ENCODE data around the gene FBXO45.

- TF ChIP-seq RCOR1 (IDR thresholded peaks at IDR 0.05; ENCODE audit: insufficient replicate concordance, low read length) (no peak), CTCF (conservative IDR thresholded peaks at IDR 0.05; ENCODE audit: low read depth, low read length) (no peak), USF2 (IDR thresholded peaks at IDR 0.05; ENCODE audit: low read depth, low read length) (no peak), POLR2A (IDR thresholded peaks at IDR 0.05; ENCODE audit: low read depth, low read length) (no peak), MXI1 (IDR thresholded peaks at IDR 0.05; ENCODE audit: borderline replicate concordance, low read depth, low read length) (no peak), SMC3 (IDR thresholded peaks at IDR 0.05; ENCODE audit: low read depth, low read length) (no peak), MAZ (IDR thresholded peaks at IDR 0.05; ENCODE audit: borderline replicate concordance, low read depth, low read length) (no peak)
Measured at GRCh38 chr3:196557236-196557635, 11.2 kb upstream of the FBXO45 start.
